Measurements from ENCODE around the gene BABAM2. TPM values are rescaled to one million over a fixed set of nuclear protein-coding genes. Genes with fewer than 3 reads are reported as not detected.

BABAM2 gene
- polyA plus RNA-seq (2011; rRNA removed) (32.6 and 47.4 TPM in 2 replicates), polyA minus RNA-seq (2011; rRNA and poly(A)+ RNA removed) (22.7 and 26.7 TPM in 2 replicates)

GRCh38 chr2:27890146-27890923 lies at the start of gene BABAM2, which contains the start of gene RBKS:
Gene BABAM2 (plus strand): TSS chr2:27890729. CDS start chr2:27894557, 3,828 bp downstream.
Gene RBKS (minus strand): TSS chr2:27890387. CDS start chr2:27890345, 42 bp downstream.
- Histone ChIP-seq H3K4me3 (ENCODE audit: low read depth, low read length) (peak within 1 kb of the TSS; percentile 75), H3K27me3 (ENCODE audit: control insufficient read depth, insufficient read depth, low read length) (no peaks in the 10 kb centered on the region), H3K36me3 (ENCODE audit: control insufficient read depth, insufficient read depth, low read length) (no peaks in the 10 kb centered on the region)
- no peak for TF ChIP-seq CTCF (IDR thresholded peaks at IDR 0.05; ENCODE audit: insufficient read depth, low read depth, low read length)
- CTCF ChIA-PET, result interaction anchor here (2.2 kb wide), 1 partner anchor 506 kb away, joined by 7 read pairs; no protein-coding TSS in a partner anchor
- no peak for DNase-seq (ENCODE audit: low read depth)
- POLR2A ChIA-PET, result interaction anchor here (0.6 kb wide), 3 partner anchors 72 to 150 kb away, joined by 4 to 6 read pairs (median 5); no protein-coding TSS in a partner anchor

GRCh38 chr2:27842894-27843293 lies 47.6 kb upstream of the BABAM2 start:
- Histone ChIP-seq H3K36me3 (ENCODE audit: control insufficient read depth, insufficient read depth, low read length) (no peaks in the 10 kb centered on the region), H3K4me3 (ENCODE audit: low read depth, low read length) (no peak overlapping the region), H3K27me3 (ENCODE audit: control insufficient read depth, insufficient read depth, low read length) (no peaks in the 10 kb centered on the region)
- no peak for TF ChIP-seq CTCF (IDR thresholded peaks at IDR 0.05; ENCODE audit: insufficient read depth, low read depth, low read length)
- ChIA-PET CTCF (interaction anchor here (0.7 kb wide), 1 partner anchor 13 kb away, joined by 3 read pairs; no protein-coding TSS in a partner anchor), POLR2A (no interaction called here)
- DNase-seq (ENCODE audit: low read depth), result no peak

GRCh38 chr2:27843992-27844391 lies 46.5 kb upstream of the BABAM2 start:
- ChIA-PET CTCF (interaction anchor here (1.0 kb wide), 1 partner anchor 9 kb away, joined by 3 read pairs; no protein-coding TSS in a partner anchor), POLR2A (no interaction called here)
- no peaks in the 10 kb centered on the region for H3K36me3 ChIP-seq (ENCODE audit: control insufficient read depth, insufficient read depth, low read length)
- H3K4me3 ChIP-seq (ENCODE audit: low read depth, low read length), result no peak overlapping the region
- no peaks in the 10 kb centered on the region for H3K27me3 ChIP-seq (ENCODE audit: control insufficient read depth, insufficient read depth, low read length)
- TF ChIP-seq CTCF (IDR thresholded peaks at IDR 0.05; ENCODE audit: insufficient read depth, low read depth, low read length), result no peak
- no peak for DNase-seq (ENCODE audit: low read depth)

GRCh38 chr2:27844821-27845255 lies 45.7 kb upstream of the BABAM2 start:
- POLR2A ChIA-PET, result interaction anchor here (0.5 kb wide), 1 partner anchor 437 kb away, joined by 3 read pairs; no protein-coding TSS in a partner anchor
- Histone ChIP-seq H3K4me3 (ENCODE audit: low read depth, low read length) (no peak overlapping the region), H3K27me3 (ENCODE audit: control insufficient read depth, insufficient read depth, low read length) (no peaks in the 10 kb centered on the region), H3K36me3 (ENCODE audit: control insufficient read depth, insufficient read depth, low read length) (no peaks in the 10 kb centered on the region)
- TF ChIP-seq CTCF (IDR thresholded peaks at IDR 0.05; ENCODE audit: insufficient read depth, low read depth, low read length), result no peak
- peak; percentile 26 for DNase-seq (ENCODE audit: low read depth)
- CTCF ChIA-PET, result interaction anchor here (1.2 kb wide), 2 partner anchors 11 to 29 kb away, joined by 3 to 4 read pairs; no protein-coding TSS in a partner anchor

GRCh38 chr2:27847333-27847732 lies 43.2 kb upstream of the BABAM2 start:
- CTCF ChIA-PET, result interaction anchor here (0.6 kb wide), 1 partner anchor 582 kb away, joined by 5 read pairs; no protein-coding TSS in a partner anchor
- no peak for DNase-seq (ENCODE audit: low read depth)
- Histone ChIP-seq H3K27me3 (ENCODE audit: control insufficient read depth, insufficient read depth, low read length) (no peaks in the 10 kb centered on the region), H3K36me3 (ENCODE audit: control insufficient read depth, insufficient read depth, low read length) (no peaks in the 10 kb centered on the region), H3K4me3 (ENCODE audit: low read depth, low read length) (no peak overlapping the region)
- POLR2A ChIA-PET, result no interaction called here
- TF ChIP-seq CTCF (IDR thresholded peaks at IDR 0.05; ENCODE audit: insufficient read depth, low read depth, low read length), result no peak

All from BJ (cell line).